ENCODE results near the gene SMAD1. TPM values are rescaled to one million over a fixed set of nuclear protein-coding genes. Genes with fewer than 3 reads are reported as not detected.

The SMAD1 gene
- total RNA-seq, 2 experiments from 2014 or later = 0.67 to 0.92 TPM

- ChIA-PET POLR2A (no interaction called here), CTCF (interaction anchor here (1.6 kb wide), 1 partner anchor 9 kb away, joined by 4 read pairs; no protein-coding TSS in a partner anchor)
- Mint-ChIP-seq H3K4me1 (ENCODE audit: low read depth) (no peaks in the 10 kb centered on the region), H3K27ac (no peak overlapping the region), H3K27me3 (peaks cover 12% of the 10 kb centered on the region), H3K4me3 (no peak overlapping the region), H3K36me3 (ENCODE audit: low read depth) (no peaks in the 10 kb centered on the region), H3K9me3 (no peaks in the 10 kb centered on the region)
- no peak for TF ChIP-seq CTCF (IDR thresholded peaks at IDR 0.05)
- intact Hi-C loops (cut with micrococcal nuclease) = no loop called here
- ATAC-seq (no peak), DNase-seq (no peak)
Measured at GRCh38 chr4:145503486-145504072, 21.9 kb downstream of the SMAD1 start.

GRCh38 chr4:145505995-145506394 lies 24.3 kb downstream of the SMAD1 start:
- TF ChIP-seq CTCF (IDR thresholded peaks at IDR 0.05) = no peak
- Mint-ChIP-seq H3K27me3 (peaks cover 5% of the 10 kb centered on the region), H3K27ac (no peak overlapping the region), H3K9me3 (no peaks in the 10 kb centered on the region), H3K4me1 (ENCODE audit: low read depth) (no peaks in the 10 kb centered on the region), H3K4me3 (no peak overlapping the region), H3K36me3 (ENCODE audit: low read depth) (no peaks in the 10 kb centered on the region)
- ATAC-seq (no peak), DNase-seq (no peak)
- intact Hi-C loops (cut with micrococcal nuclease) = no loop called here
- ChIA-PET CTCF (no interaction called here), POLR2A (no interaction called here)

GRCh38 chr4:145507636-145508035 lies 26.0 kb downstream of the SMAD1 start:
- ChIA-PET CTCF (no interaction called here), POLR2A (interaction anchor here (0.7 kb wide), 1 partner anchor 12 kb away, joined by 3 read pairs; no protein-coding TSS in a partner anchor)
- ATAC-seq = no peak
- intact Hi-C loops (cut with micrococcal nuclease) = no loop called here
- Mint-ChIP-seq H3K4me1 (ENCODE audit: low read depth) (no peaks in the 10 kb centered on the region), H3K36me3 (ENCODE audit: low read depth) (no peaks in the 10 kb centered on the region), H3K9me3 (peaks cover 10% of the 10 kb centered on the region), H3K27ac (no peak overlapping the region), H3K27me3 (peaks cover 2% of the 10 kb centered on the region), H3K4me3 (no peak overlapping the region)
- no peak for TF ChIP-seq CTCF (IDR thresholded peaks at IDR 0.05)
- no peak for DNase-seq

GRCh38 chr4:145511913-145512522 lies 30.4 kb downstream of the SMAD1 start:
- Mint-ChIP-seq H3K9me3 (peaks cover 17% of the 10 kb centered on the region), H3K4me1 (ENCODE audit: low read depth) (no peaks in the 10 kb centered on the region), H3K27ac (no peak overlapping the region), H3K27me3 (peaks cover 2% of the 10 kb centered on the region), H3K36me3 (ENCODE audit: low read depth) (no peaks in the 10 kb centered on the region), H3K4me3 (no peak overlapping the region)
- CTCF ChIA-PET = no interaction called here
- intact Hi-C loops (cut with micrococcal nuclease) = no loop called here
- no peak for TF ChIP-seq CTCF (IDR thresholded peaks at IDR 0.05)
- POLR2A ChIA-PET = no interaction called here
- ATAC-seq (no peak), DNase-seq (no peak)

- CTCF ChIA-PET = no interaction called here
- H3K27ac Mint-ChIP-seq = no peak overlapping the region
- ATAC-seq = no peak
Measured at GRCh38 chr4:145513020-145513621, 31.5 kb downstream of the SMAD1 start.

More at GRCh38 chr4:145513020-145513621, 31.5 kb downstream of the SMAD1 start:
- intact Hi-C loops (cut with micrococcal nuclease) = no loop called here
- no peak for DNase-seq
- no peaks in the 10 kb centered on the region for H3K36me3 Mint-ChIP-seq (ENCODE audit: low read depth)
- POLR2A ChIA-PET = no interaction called here
- H3K4me1 Mint-ChIP-seq (ENCODE audit: low read depth) = no peaks in the 10 kb centered on the region
- peaks cover 17% of the 10 kb centered on the region for H3K9me3 Mint-ChIP-seq
- H3K27me3 Mint-ChIP-seq = peaks cover 3% of the 10 kb centered on the region
- TF ChIP-seq CTCF (IDR thresholded peaks at IDR 0.05) = no peak
- no peak overlapping the region for H3K4me3 Mint-ChIP-seq

Measured in activated CD8-positive, alpha-beta T cell treated with anti-CD3 and anti-CD28 coated beads for 36 hours (primary cell).